ENCODE data around the gene TMX1. TPM values are rescaled to one million over a fixed set of nuclear protein-coding genes. Genes with fewer than 3 reads are reported as not detected.
A peak's percentile ranks its signal among the peaks of the same experiment; 100 is the strongest.

Gene TMX1
- total RNA-seq, 1 donor, result 85.1 TPM

DNA sequence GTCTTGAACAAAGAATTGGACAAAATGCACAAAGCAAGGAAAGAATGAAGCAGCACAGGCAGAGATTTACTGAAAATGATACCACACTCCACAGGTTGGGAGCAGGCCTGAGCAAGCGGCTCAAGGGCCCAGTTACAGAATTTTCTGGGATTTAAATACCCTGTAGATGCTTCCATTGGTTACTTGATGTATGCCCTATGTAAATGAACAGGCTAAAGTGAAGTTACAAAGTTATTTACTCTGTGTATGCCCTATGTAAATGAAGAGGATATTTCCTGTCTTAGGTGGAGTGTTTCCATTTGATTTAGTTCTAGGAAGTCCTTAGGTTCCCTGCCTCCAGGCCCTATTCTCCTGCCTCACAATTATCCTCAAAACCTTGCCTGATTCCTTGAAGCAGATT lies 36.6 kb downstream of the TMX1 start:
- DNase-seq (ENCODE audit: low read depth), result no peak
- H3K4me3 ChIP-seq (ENCODE audit: low read depth, low read length), result no peak overlapping the region
- TF ChIP-seq, protein P1, sequence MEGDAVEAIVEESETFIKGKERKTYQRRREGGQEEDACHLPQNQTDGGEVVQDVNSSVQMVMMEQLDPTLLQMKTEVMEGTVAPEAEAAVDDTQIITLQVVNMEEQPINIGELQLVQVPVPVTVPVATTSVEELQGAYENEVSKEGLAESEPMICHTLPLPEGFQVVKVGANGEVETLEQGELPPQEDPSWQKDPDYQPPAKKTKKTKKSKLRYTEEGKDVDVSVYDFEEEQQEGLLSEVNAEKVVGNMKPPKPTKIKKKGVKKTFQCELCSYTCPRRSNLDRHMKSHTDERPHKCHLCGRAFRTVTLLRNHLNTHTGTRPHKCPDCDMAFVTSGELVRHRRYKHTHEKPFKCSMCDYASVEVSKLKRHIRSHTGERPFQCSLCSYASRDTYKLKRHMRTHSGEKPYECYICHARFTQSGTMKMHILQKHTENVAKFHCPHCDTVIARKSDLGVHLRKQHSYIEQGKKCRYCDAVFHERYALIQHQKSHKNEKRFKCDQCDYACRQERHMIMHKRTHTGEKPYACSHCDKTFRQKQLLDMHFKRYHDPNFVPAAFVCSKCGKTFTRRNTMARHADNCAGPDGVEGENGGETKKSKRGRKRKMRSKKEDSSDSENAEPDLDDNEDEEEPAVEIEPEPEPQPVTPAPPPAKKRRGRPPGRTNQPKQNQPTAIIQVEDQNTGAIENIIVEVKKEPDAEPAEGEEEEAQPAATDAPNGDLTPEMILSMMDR (IDR thresholded peaks at IDR 0.05; ENCODE audit: insufficient read depth, low read depth, low read length), result no peak

DNA sequence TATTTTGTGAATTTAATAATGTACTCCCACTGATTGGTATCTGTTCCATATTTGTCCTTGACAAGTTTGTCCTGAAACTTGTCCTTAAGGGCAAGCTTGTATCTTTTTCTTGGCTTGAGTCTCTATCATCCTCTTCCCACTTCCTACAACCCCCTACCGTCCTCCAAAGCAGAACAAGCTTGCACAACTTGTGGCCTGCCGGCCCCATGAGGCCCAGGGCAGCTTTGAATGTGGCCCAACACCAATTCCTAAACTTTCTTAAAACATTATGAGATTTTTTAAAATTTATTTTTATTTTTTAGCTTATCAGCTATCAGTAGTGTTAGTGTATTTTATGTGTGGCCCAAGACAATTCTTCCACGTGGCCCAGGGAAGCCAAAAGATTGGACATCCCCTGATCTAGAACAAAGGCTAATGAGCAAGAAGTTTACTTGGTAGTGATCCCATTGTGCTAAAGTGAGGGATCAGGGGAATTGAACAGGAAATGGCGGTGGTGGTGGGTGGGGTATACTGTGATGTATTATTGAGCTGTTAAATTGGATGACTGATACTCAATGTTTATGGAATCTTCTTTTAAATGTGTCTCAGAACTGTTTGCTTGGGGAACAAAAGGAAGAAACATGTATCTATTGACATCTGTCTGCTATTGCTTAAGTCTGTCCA lies 37.8 kb downstream of the TMX1 start:
- TF ChIP-seq, protein P1 (IDR thresholded peaks at IDR 0.05; ENCODE audit: insufficient read depth, low read depth, low read length), result no peak
- no peak overlapping the region for H3K4me3 ChIP-seq (ENCODE audit: low read depth, low read length)
- DNase-seq (ENCODE audit: low read depth), result no peak

DNA sequence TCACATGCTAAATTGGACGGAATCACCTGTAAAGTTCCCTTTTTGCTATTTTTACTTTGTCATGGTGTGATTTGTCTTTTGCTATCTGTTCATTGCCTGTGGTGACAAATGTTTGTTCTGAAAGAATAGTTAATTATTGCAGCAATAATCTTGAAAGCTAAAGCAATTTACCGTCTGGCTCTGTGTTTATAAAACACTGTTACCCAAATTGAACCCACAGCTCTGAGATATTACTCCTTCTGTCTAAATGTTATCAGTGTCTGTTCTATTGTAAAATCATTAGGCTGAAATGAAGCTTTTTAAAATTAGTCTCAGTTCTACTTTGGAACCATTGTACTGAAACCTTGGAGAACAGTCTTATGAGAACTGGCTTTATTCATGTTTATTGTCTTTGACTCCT lies 42.5 kb downstream of the TMX1 start:
- no peak for DNase-seq (ENCODE audit: low read depth)
- H3K4me3 ChIP-seq (ENCODE audit: low read depth, low read length), result no peak overlapping the region
- TF ChIP-seq, protein P1 (IDR thresholded peaks at IDR 0.05; ENCODE audit: insufficient read depth, low read depth, low read length), result no peak

DNA sequence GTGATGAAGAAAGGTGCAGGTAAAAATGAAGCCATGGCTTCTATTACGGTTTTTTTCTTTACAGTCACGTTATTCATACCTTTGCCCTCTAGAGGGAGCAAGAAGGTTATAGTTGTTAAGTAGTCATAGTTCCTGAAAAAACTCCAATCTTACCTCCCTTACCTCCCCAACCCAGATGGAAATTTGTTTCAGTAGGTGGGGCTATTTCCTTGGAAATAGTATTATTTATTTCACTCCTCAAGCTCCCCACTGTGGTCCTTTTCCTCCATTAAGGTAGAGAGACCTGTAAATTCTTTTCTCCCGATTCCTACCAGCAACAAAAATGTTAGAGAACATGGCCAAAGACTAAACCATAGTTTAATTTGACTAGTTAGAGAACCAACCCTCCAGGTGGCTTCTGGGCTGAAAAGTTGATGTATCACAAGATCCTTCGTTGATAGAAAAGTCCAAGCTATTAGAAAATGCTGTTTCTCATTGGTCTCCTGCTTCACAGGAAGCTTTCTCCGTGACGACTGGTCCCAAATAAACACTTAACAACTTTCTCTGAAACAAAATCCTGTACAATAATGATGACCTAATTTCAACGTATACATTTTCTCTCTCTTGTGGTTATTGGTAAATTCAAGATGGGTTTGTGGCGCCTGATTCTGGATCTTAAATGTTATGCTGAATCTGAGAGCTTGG lies 43.5 kb downstream of the TMX1 start:
- H3K4me3 ChIP-seq (ENCODE audit: low read depth, low read length), result no peak overlapping the region
- DNase-seq (ENCODE audit: low read depth), result peak; percentile 93
- TF ChIP-seq, protein P1 (IDR thresholded peaks at IDR 0.05; ENCODE audit: insufficient read depth, low read depth, low read length), result peak; percentile 76

DNA sequence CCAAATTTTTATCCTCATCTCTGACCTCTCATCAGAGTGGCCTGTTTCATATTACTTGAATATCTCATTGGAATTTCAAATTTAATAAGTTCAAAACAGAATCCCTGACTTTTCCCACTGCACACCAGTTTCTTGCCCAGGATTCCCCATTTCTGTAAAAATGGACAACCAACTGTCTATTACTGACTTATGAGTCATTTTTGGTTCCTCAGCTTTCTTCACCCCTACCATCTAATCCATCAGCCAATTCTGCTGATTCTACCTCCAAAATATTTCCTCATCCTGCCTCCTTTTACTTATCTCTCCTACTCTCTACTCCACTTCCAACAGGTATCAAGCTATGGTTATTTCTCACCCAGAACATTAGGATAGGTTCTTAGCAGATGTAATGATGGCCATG lies 44.2 kb downstream of the TMX1 start:
- H3K4me3 ChIP-seq (ENCODE audit: low read depth, low read length), result no peak overlapping the region
- DNase-seq (ENCODE audit: low read depth), result no peak
- TF ChIP-seq, protein P1 (IDR thresholded peaks at IDR 0.05; ENCODE audit: insufficient read depth, low read depth, low read length), result no peak

DNA sequence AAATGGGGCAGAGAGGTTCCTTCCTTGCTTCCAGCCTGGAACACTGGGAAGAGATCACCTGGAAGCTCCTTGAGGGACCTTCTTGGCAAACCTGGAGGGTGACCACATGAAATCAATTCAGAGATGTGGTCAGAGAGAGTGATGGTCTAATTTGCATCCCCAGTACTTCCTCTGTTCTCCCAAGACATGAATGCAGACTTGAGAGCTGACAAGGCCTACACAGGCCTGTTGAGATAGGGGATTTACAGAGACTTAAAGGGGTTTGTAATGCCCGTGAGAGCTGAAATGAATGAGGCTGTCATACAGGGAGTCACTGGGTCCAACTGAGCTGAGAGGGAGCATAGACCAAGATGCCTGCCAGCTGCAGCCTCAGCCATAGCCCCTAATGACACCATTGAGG lies 45.1 kb downstream of the TMX1 start:
- H3K4me3 ChIP-seq (ENCODE audit: low read depth, low read length), result no peak overlapping the region
- TF ChIP-seq, protein P1 (IDR thresholded peaks at IDR 0.05; ENCODE audit: insufficient read depth, low read depth, low read length), result no peak
- no peak for DNase-seq (ENCODE audit: low read depth)

All from fibroblast of villous mesenchyme (primary cell).